HepG2 (cell line): ENCODE measurements around the gene GHRH. TPM values are rescaled to one million over a fixed set of nuclear protein-coding genes. Genes with fewer than 3 reads are reported as not detected.
A peak's percentile ranks its signal among the peaks of the same experiment; 100 is the strongest.

Source experiments
- CENPX ChIP-seq: sonication (generic); formaldehyde crosslinking; IDR thresholded peaks from 2 replicates; pipeline ENCODE4 v1.9.0; 2021; ENCODE audit warnings: mild to moderate bottlenecking, missing genetic modification reagents, moderate library complexity
- GMEB1 ChIP-seq: sonication (generic); formaldehyde crosslinking; IDR thresholded peaks from 2 replicates; pipeline ENCODE4 v1.5.1; 2020; ENCODE audit warnings: missing genetic modification reagents, mild to moderate bottlenecking, borderline replicate concordance
- HINFP ChIP-seq: sonication (generic); formaldehyde crosslinking; IDR thresholded peaks from 2 replicates; pipeline ENCODE4 v1.4.0; 2020; ENCODE audit warnings: low read depth, mild to moderate bottlenecking, missing genetic modification reagents
- HMGA1 ChIP-seq: sonication (generic); formaldehyde crosslinking; conservative IDR thresholded peaks from 2 replicates; pipeline ENCODE4 v1.4.0; 2020; ENCODE audit warnings: missing genetic modification reagents
- KDM1A ChIP-seq: IDR thresholded peaks from 2 replicates; pipeline ENCODE4 v1.6.1; 2016; ENCODE audit warnings: missing compliant biosample characterization
- RBAK ChIP-seq: sonication (generic); formaldehyde crosslinking; IDR thresholded peaks from 2 replicates; pipeline ENCODE4 v1.5.1; 2020; ENCODE audit warnings: mild to moderate bottlenecking, missing genetic modification reagents
- RBM39 ChIP-seq: fragments of 200-400 bp; formaldehyde crosslinking; IDR thresholded peaks from one replicate; pipeline ENCODE4 v1.6.1; 2018; ENCODE audit warnings: antibody characterized with exemption, mild to moderate bottlenecking, low read depth, low read length; ENCODE audit not compliant: poor library complexity, severe bottlenecking
- SIX4 ChIP-seq: sonication (generic); formaldehyde crosslinking; IDR thresholded peaks from 2 replicates; pipeline ENCODE4 v1.4.0; 2020; ENCODE audit warnings: missing genetic modification reagents
- SKIL ChIP-seq: sonication (generic); formaldehyde crosslinking; IDR thresholded peaks from 2 replicates; pipeline ENCODE4 v1.8.0; 2022; ENCODE audit warnings: missing genetic modification reagents, mild to moderate bottlenecking, moderate library complexity, borderline replicate concordance
- USF2 ChIP-seq, 2 experiments: sonication (generic) in 1 of 2; formaldehyde crosslinking in 1 of 2; IDR thresholded peaks; 2 replicates each; pipeline versions ENCODE4 v1.5.1 to v1.6.1; 2011 to 2020; ENCODE audit warnings: borderline replicate concordance in 1 of 2, low read depth in 1 of 2, low read length in 1 of 2, mild to moderate bottlenecking in 1 of 2, missing genetic modification reagents in 1 of 2, moderate library complexity in 1 of 2
- ZBTB21 ChIP-seq: sonication (generic); formaldehyde crosslinking; IDR thresholded peaks from 2 replicates; pipeline ENCODE4 v1.4.0; 2020; ENCODE audit warnings: missing genetic modification reagents
- ZBTB38 ChIP-seq: sonication (generic); formaldehyde crosslinking; IDR thresholded peaks from 2 replicates; pipeline ENCODE4 v1.5.1; 2020; ENCODE audit warnings: mild to moderate bottlenecking, missing genetic modification reagents
- ZEB1 ChIP-seq: IDR thresholded peaks from 2 replicates; pipeline ENCODE4 v1.6.1; 2012; ENCODE audit warnings: mild to moderate bottlenecking, low read depth, inconsistent platforms; ENCODE audit not compliant: insufficient replicate concordance
- ZNF883 ChIP-seq: sonication (generic); formaldehyde crosslinking; IDR thresholded peaks from 2 replicates; pipeline ENCODE4 v1.5.1; 2020; ENCODE audit warnings: mild to moderate bottlenecking, missing genetic modification reagents; ENCODE audit errors: not compliant biosample characterization
- ZSCAN9 ChIP-seq: IDR thresholded peaks from 2 replicates; pipeline ENCODE4 v1.6.1; 2016; ENCODE audit warnings: borderline replicate concordance
- polyA plus RNA-seq, 8 experiments: library from polyadenylated mRNA; depleted of rRNA in 3 of 8; stranded (reverse) in 7 of 8; unstranded in 1 of 8; fragments of >200 nt; fragmentation: Illumina TruSeq in 4 of 8; extraction: Trizol in 4 of 8; gene quantifications; 2 replicates each; pipeline versions ENCODE4 v1.2.1 to v1.2.3, GENCODE V29; 2011 to 2016; ENCODE audit warnings: low read depth in 4 of 8, missing spikeins in 1 of 8, mixed read lengths in 1 of 8; ENCODE audit not compliant: insufficient read depth in 1 of 8
- total RNA-seq, 5 experiments: library from RNA; depleted of rRNA; stranded (reverse); fragments of >200 nt; fragmentation: Illumina TruSeq; extraction: Trizol; gene quantifications; 2 replicates each; pipeline ENCODE4 v1.2.3, GENCODE V29; 2016; ENCODE audit warnings: low read depth in 1 of 5
- TF ChIP-seq, protein P1 (sequence below): sonication (generic); formaldehyde crosslinking; IDR thresholded peaks from 2 replicates; pipeline ENCODE4 v1.4.0; 2020; ENCODE audit warnings: missing genetic modification reagents
- TF ChIP-seq, protein P2 (sequence below): sonication (generic); formaldehyde crosslinking; IDR thresholded peaks from 2 replicates; pipeline ENCODE4 v1.8.0; 2023; ENCODE audit warnings: mild to moderate bottlenecking, missing genetic modification reagents

GHRH gene
- total and polyA plus RNA-seq, 2 of the 13 experiments (the other 11 are each of a cell fraction or from before 2014, with no cell fraction given) = not detected

GRCh38 chr20:37283530-37284195 lies 22.0 kb upstream of the GHRH start (continued):
- TF ChIP-seq HINFP = 0 out of 2 replicates have a peak, but pooled peaks have one; percentile 59
- no peak for TF ChIP-seq ZEB1
- TF ChIP-seq ZBTB21 (CRISPR knock-in tag) = no peak
- no peak for TF ChIP-seq RBM39
- TF ChIP-seq, protein P1, sequence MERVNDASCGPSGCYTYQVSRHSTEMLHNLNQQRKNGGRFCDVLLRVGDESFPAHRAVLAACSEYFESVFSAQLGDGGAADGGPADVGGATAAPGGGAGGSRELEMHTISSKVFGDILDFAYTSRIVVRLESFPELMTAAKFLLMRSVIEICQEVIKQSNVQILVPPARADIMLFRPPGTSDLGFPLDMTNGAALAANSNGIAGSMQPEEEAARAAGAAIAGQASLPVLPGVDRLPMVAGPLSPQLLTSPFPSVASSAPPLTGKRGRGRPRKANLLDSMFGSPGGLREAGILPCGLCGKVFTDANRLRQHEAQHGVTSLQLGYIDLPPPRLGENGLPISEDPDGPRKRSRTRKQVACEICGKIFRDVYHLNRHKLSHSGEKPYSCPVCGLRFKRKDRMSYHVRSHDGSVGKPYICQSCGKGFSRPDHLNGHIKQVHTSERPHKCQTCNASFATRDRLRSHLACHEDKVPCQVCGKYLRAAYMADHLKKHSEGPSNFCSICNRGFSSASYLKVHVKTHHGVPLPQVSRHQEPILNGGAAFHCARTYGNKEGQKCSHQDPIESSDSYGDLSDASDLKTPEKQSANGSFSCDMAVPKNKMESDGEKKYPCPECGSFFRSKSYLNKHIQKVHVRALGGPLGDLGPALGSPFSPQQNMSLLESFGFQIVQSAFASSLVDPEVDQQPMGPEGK = no peak
- TF ChIP-seq SKIL (CRISPR knock-in tag) = no peak
- TF ChIP-seq HMGA1 (CRISPR knock-in tag) = no peak
- no peak for TF ChIP-seq ZSCAN9
- TF ChIP-seq USF2 (IDR thresholded peaks at IDR 0.05; ENCODE audit: low read depth, low read length) = no peak
- TF ChIP-seq USF2 (CRISPR knock-in tag; IDR thresholded peaks at IDR 0.05; ENCODE audit: borderline replicate concordance) = no peak
- TF ChIP-seq, protein P2, sequence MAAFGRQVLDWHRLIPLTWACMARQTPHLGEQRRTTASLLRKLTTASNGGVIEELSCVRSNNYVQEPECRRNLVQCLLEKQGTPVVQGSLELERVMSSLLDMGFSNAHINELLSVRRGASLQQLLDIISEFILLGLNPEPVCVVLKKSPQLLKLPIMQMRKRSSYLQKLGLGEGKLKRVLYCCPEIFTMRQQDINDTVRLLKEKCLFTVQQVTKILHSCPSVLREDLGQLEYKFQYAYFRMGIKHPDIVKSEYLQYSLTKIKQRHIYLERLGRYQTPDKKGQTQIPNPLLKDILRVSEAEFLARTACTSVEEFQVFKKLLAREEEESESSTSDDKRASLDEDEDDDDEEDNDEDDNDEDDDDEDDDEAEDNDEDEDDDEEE (CRISPR knock-in tag) = 0 out of 2 replicates have a peak, but pooled peaks have one; percentile 22
- TF ChIP-seq KDM1A (CRISPR knock-in tag) = no peak
- no peak for TF ChIP-seq SIX4
- no peak for TF ChIP-seq ZNF883 (CRISPR knock-in tag)
- TF ChIP-seq CENPX (CRISPR knock-in tag) = no peak
- TF ChIP-seq ZBTB38 (CRISPR knock-in tag) = peak; percentile 59; the same call in 1 of the 2 replicates
- no peak for TF ChIP-seq RBAK
- no peak for TF ChIP-seq GMEB1 (CRISPR knock-in tag)
